Measurements from ENCODE around the gene SRL. TPM values are rescaled to one million over a fixed set of nuclear protein-coding genes. Genes with fewer than 3 reads are reported as not detected.

SRL gene
- total and polyA plus RNA-seq, 2 of the 4 experiments (the other 2 are of a cell fraction): under 0.01 to 0.14 TPM

GRCh38 chr16:4215106-4215505 lies 26.8 kb downstream of the SRL start:
- peak overlapping the region; percentile 76 for H2BK120ac ChIP-seq (ENCODE audit: low read depth, low read length)
- POLR2A ChIA-PET (ENCODE audit: unreplicated experiment): no interaction called here
- peaks cover 0 to 7% of the 10 kb centered on the region in 2 experiments; a peak in 2 of 4 replicates for H3K79me1 ChIP-seq (ENCODE audit: low read depth in 1 of 2, low read length in 2 of 2)
- H4K5ac ChIP-seq (ENCODE audit: low read depth, low read length): peak overlapping the region; percentile 19; the same call in 1 of the 2 replicates
- no peak overlapping the region for H3K56ac ChIP-seq (ENCODE audit: extremely low read depth, insufficient read depth, low read length)
- H3K9me1 ChIP-seq (ENCODE audit: insufficient read depth, low read length): peaks cover 17% of the 10 kb centered on the region
- WGBS, 2 experiments (ENCODE audit: extremely low coverage in 2 of 2, insufficient read length in 1 of 2): 100% methylated on average over 1 of the region's 2 CpGs; no CpG with 5 or more reads in 1 of the 2 experiments
- peak overlapping the region; percentile 84 for H3K4ac ChIP-seq (ENCODE audit: low read depth, low read length)
- DNase-seq (no peak), ATAC-seq (ENCODE audit: low read depth) (no peak)
- peak overlapping the region; percentile 2; the same call in 1 of the 2 replicates for H3K14ac ChIP-seq (replicated peaks; ENCODE audit: low read depth, low read length)
- dilution Hi-C loops (cut with HindIII; ENCODE audit: low sequenced_read_pairs, unreplicated experiment): no loop called here
- H2AFZ ChIP-seq (replicated peaks; ENCODE audit: low read length, poor library complexity): no peak overlapping the region
- no peaks in the 10 kb centered on the region for H3K27me3 ChIP-seq (ENCODE audit: control insufficient read depth, insufficient read depth, low read length)
- no peak overlapping the region; the same call in 1 of the 2 replicates for H3K23ac ChIP-seq (ENCODE audit: low read depth, low read length)
- CTCF ChIA-PET: no interaction called here
- TF ChIP-seq CEBPB (IDR thresholded peaks at IDR 0.05; ENCODE audit: low read depth, low read length) (no peak), BHLHE40 (IDR thresholded peaks at IDR 0.05; ENCODE audit: low read depth, low read length) (no peak), SMC3 (IDR thresholded peaks at IDR 0.05; ENCODE audit: low read depth, low read length) (no peak), FOS (IDR thresholded peaks at IDR 0.05; ENCODE audit: low read depth, low read length) (no peak), MAZ (IDR thresholded peaks at IDR 0.05; ENCODE audit: borderline replicate concordance, low read depth, low read length) (no peak), CHD1 (IDR thresholded peaks at IDR 0.05; ENCODE audit: low read depth, low read length) (no peak), RAD21 (IDR thresholded peaks at IDR 0.05; ENCODE audit: low read length) (no peak), RFX5 (IDR thresholded peaks at IDR 0.05; ENCODE audit: low read depth, low read length) (no peak), MAFK (IDR thresholded peaks at IDR 0.05; ENCODE audit: low read depth, low read length) (no peak), POLR2A (IDR thresholded peaks at IDR 0.05; ENCODE audit: low read depth, low read length) (no peak), NFE2L2 (IDR thresholded peaks at IDR 0.05; ENCODE audit: low read depth, low read length) (no peak), MXI1 (IDR thresholded peaks at IDR 0.05; ENCODE audit: borderline replicate concordance, low read depth, low read length) (no peak), USF2 (IDR thresholded peaks at IDR 0.05; ENCODE audit: low read depth, low read length) (no peak), ELK1 (IDR thresholded peaks at IDR 0.05; ENCODE audit: borderline replicate concordance, low read depth, low read length) (no peak), CTCF (conservative IDR thresholded peaks at IDR 0.05; ENCODE audit: low read depth, low read length) (no peak), RCOR1 (IDR thresholded peaks at IDR 0.05; ENCODE audit: insufficient replicate concordance, low read length) (no peak)
- H2AK5ac ChIP-seq (ENCODE audit: low read depth, low read length): peak overlapping the region; percentile 72
- H2BK15ac ChIP-seq (ENCODE audit: low read depth, low read length): peak overlapping the region; percentile 49
- H4K8ac ChIP-seq (ENCODE audit: low read depth in 2 of 2, low read length in 2 of 2): peak overlapping the region; percentile 22 to 24; a peak in 2 of 4 replicates
- no peak overlapping the region for H3K27ac ChIP-seq (ENCODE audit: insufficient read depth, low read length)
- H4K91ac ChIP-seq (ENCODE audit: insufficient read depth, low read depth, low read length): peak overlapping the region; percentile 82
- intact Hi-C loops (cut with micrococcal nuclease): no loop called here
- no peak overlapping the region for H3K9ac ChIP-seq (ENCODE audit: low read depth, low read length)
- H3K4me3 ChIP-seq (ENCODE audit: insufficient read depth, low read depth, low read length): no peak overlapping the region
- in situ Hi-C loops (cut with MboI; ENCODE audit: low sequenced_read_pairs): no loop called here
- BruUV-seq (replicated peaks): no TSS peak
- peaks cover 30% of the 10 kb centered on the region for H3K4me1 ChIP-seq (ENCODE audit: control insufficient read depth, insufficient read depth, low read length)
- H3K36me3 ChIP-seq (ENCODE audit: control insufficient read depth, insufficient read depth, low read length): no peaks in the 10 kb centered on the region
- H2BK5ac ChIP-seq (ENCODE audit: low read depth, low read length, poor library complexity, severe bottlenecking): peak overlapping the region; percentile 4
- H3K9me3 ChIP-seq (ENCODE audit: control insufficient read depth, insufficient read depth, low read length): no peaks in the 10 kb centered on the region
- peak overlapping the region; percentile 55 for H3K18ac ChIP-seq (ENCODE audit: low read depth, low read length)
- peak overlapping the region; percentile 84 for H2BK20ac ChIP-seq (ENCODE audit: low read depth, low read length)
- H3K4me2 ChIP-seq (ENCODE audit: low read depth, low read length): no peak overlapping the region
- H2AK9ac ChIP-seq (replicated peaks; ENCODE audit: low read depth, low read length, poor library complexity): peak overlapping the region; percentile 37
- H4K20me1 ChIP-seq (ENCODE audit: insufficient read depth, low read length): no peaks in the 10 kb centered on the region
